ENCODE data around the gene SLC16A8. TPM values are rescaled to one million over a fixed set of nuclear protein-coding genes. Genes with fewer than 3 reads are reported as not detected.

Gene SLC16A8
- polyA plus RNA-seq, 1 donor (not counting 4 experiments of a cell fraction or from before 2014, with no cell fraction given), result not detected

GRCh38 chr22:38029901-38030300, 54.1 kb downstream of the SLC16A8 start:
- no peak for TF ChIP-seq EZH2 (IDR thresholded peaks at IDR 0.05; ENCODE audit: low read length)
- TF ChIP-seq CTCF (optimal IDR thresholded peaks at IDR 0.05 in 1 of 3, IDR thresholded peaks at IDR 0.05 in 1 of 3, conservative IDR thresholded peaks at IDR 0.05 in 1 of 3; ENCODE audit: extremely low read depth in 1 of 3, insufficient read depth in 2 of 3, low read length in 3 of 3), result no peak
- dilution Hi-C loops (cut with MboI; ENCODE audit: extremely low pct_ligation_motif_present, low sequenced_read_pairs), result no loop called here

GRCh38 chr22:38029370-38029769, 54.6 kb downstream of the SLC16A8 start:
- no peak for DNase-seq (ENCODE audit: low read depth, low spot score)
- Histone ChIP-seq H3K27me3 (ENCODE audit: control insufficient read depth, extremely low read depth, insufficient read depth, low read length) (peaks cover 6% of the 10 kb centered on the region), H2AFZ (ENCODE audit: control insufficient read depth, low read length) (no peak overlapping the region), H3K27ac (ENCODE audit: control insufficient read depth, insufficient read depth, low read length) (no peak overlapping the region), H3K9ac (ENCODE audit: control insufficient read depth, extremely low read depth, insufficient read depth, low read length) (no peak overlapping the region), H3K9me1 (ENCODE audit: control insufficient read depth, extremely low read depth, insufficient read depth, low read length) (no peaks in the 10 kb centered on the region), H4K20me1 (ENCODE audit: control insufficient read depth, extremely low read depth, insufficient read depth, low read length) (no peaks in the 10 kb centered on the region), H3K9me3 (ENCODE audit: control insufficient read depth, low read depth, low read length) (no peaks in the 10 kb centered on the region), H3K36me3 (ENCODE audit: control insufficient read depth in 2 of 2, extremely low read depth in 1 of 2, insufficient read depth in 2 of 2, low read length in 2 of 2) (no peaks in the 10 kb centered on the region), H3K4me3 (ENCODE audit: control insufficient read depth in 2 of 3, extremely low read depth in 1 of 3, insufficient read depth in 2 of 3, low read depth in 1 of 3, low read length in 3 of 3) (no peak overlapping the region), H3K4me2 (ENCODE audit: control insufficient read depth, extremely low read depth, insufficient read depth, low read depth, low read length) (no peak overlapping the region), H3K4me1 (ENCODE audit: control insufficient read depth, extremely low read depth, insufficient read depth, low read length) (peaks cover 4% of the 10 kb centered on the region), H3K79me2 (ENCODE audit: control insufficient read depth, insufficient read depth, low read length) (no peaks in the 10 kb centered on the region)
- no peak for FAIRE-seq
- TF ChIP-seq CTCF (optimal IDR thresholded peaks at IDR 0.05 in 1 of 3, IDR thresholded peaks at IDR 0.05 in 1 of 3, conservative IDR thresholded peaks at IDR 0.05 in 1 of 3; ENCODE audit: extremely low read depth in 1 of 3, insufficient read depth in 2 of 3, low read length in 3 of 3), result no peak
- TF ChIP-seq EZH2 (IDR thresholded peaks at IDR 0.05; ENCODE audit: low read length), result no peak
- dilution Hi-C loops (cut with MboI; ENCODE audit: extremely low pct_ligation_motif_present, low sequenced_read_pairs), result no loop called here

More at GRCh38 chr22:38029901-38030300, 54.1 kb downstream of the SLC16A8 start:
- DNase-seq (ENCODE audit: low read depth, low spot score) (no peak), FAIRE-seq (no peak)
- Histone ChIP-seq H3K4me3 (ENCODE audit: control insufficient read depth in 2 of 3, extremely low read depth in 1 of 3, insufficient read depth in 2 of 3, low read depth in 1 of 3, low read length in 3 of 3) (no peak overlapping the region), H3K27ac (ENCODE audit: control insufficient read depth, insufficient read depth, low read length) (no peak overlapping the region), H3K9ac (ENCODE audit: control insufficient read depth, extremely low read depth, insufficient read depth, low read length) (no peak overlapping the region), H3K9me1 (ENCODE audit: control insufficient read depth, extremely low read depth, insufficient read depth, low read length) (no peaks in the 10 kb centered on the region), H3K4me1 (ENCODE audit: control insufficient read depth, extremely low read depth, insufficient read depth, low read length) (peaks cover 8% of the 10 kb centered on the region), H4K20me1 (ENCODE audit: control insufficient read depth, extremely low read depth, insufficient read depth, low read length) (no peaks in the 10 kb centered on the region), H3K36me3 (ENCODE audit: control insufficient read depth in 2 of 2, extremely low read depth in 1 of 2, insufficient read depth in 2 of 2, low read length in 2 of 2) (no peaks in the 10 kb centered on the region), H3K27me3 (ENCODE audit: control insufficient read depth, extremely low read depth, insufficient read depth, low read length) (peaks cover 6% of the 10 kb centered on the region), H3K4me2 (ENCODE audit: control insufficient read depth, extremely low read depth, insufficient read depth, low read depth, low read length) (no peak overlapping the region), H2AFZ (ENCODE audit: control insufficient read depth, low read length) (no peak overlapping the region), H3K9me3 (ENCODE audit: control insufficient read depth, low read depth, low read length) (no peaks in the 10 kb centered on the region), H3K79me2 (ENCODE audit: control insufficient read depth, insufficient read depth, low read length) (no peaks in the 10 kb centered on the region)

Measured in keratinocyte (primary cell).